WTC11 (cell line): ENCODE results near the gene MORN1. TPM values are rescaled to one million over a fixed set of nuclear protein-coding genes. Genes with fewer than 3 reads are reported as not detected.

ENCODE experiments used
- ATAC-seq: fragments of 200-7000 bp; cut with Tn5 transposase; 2 replicates; pipeline ENCODE4 v1.10.0; 2021; ENCODE audit warnings: mild to moderate bottlenecking, moderate library complexity
- CTCF ChIA-PET: fragments of 300-600 bp; sonication (Branson Sonifier 250); formaldehyde crosslinking; loops from one replicate; lab custom pipeline; 2021; ENCODE audit warnings: antibody characterized with exemption; lab: Charles Lee
- POLR2A ChIA-PET: fragments of 350-600 bp; sonication (Branson Sonifier 250); formaldehyde crosslinking; loops from one replicate; lab custom pipeline; 2021; ENCODE audit warnings: antibody characterized with exemption; lab: Charles Lee
- DNase-seq: peaks from one replicate; pipeline ENCODE4 v3.0.0; 2021; ENCODE audit warnings: low spot score
- H3K27ac Mint-ChIP-seq: 2 replicates; pipeline ENCODE4 v1.8.0; 2021; ENCODE audit warnings: mixed read lengths
- H3K27me3 Mint-ChIP-seq: 2 replicates; pipeline ENCODE4 v1.8.0; 2021; ENCODE audit warnings: low read depth, mild to moderate bottlenecking, moderate library complexity, mixed read lengths
- H3K36me3 Mint-ChIP-seq: 2 replicates; pipeline ENCODE4 v1.8.0; 2021; ENCODE audit warnings: mixed read lengths
- H3K4me1 Mint-ChIP-seq: 2 replicates; pipeline ENCODE4 v1.8.0; 2022; ENCODE audit warnings: mixed read lengths
- H3K4me3 Mint-ChIP-seq: 2 replicates; pipeline ENCODE4 v1.8.0; 2021; ENCODE audit warnings: mild to moderate bottlenecking, moderate library complexity, mixed read lengths
- H3K9me3 Mint-ChIP-seq: 2 replicates; pipeline ENCODE4 v1.8.0; 2021; ENCODE audit warnings: mixed read lengths
- ATF1 ChIP-seq: sonication (generic); formaldehyde crosslinking; IDR thresholded peaks from 2 replicates; pipeline ENCODE4 v1.8.1; 2023; ENCODE audit warnings: mild to moderate bottlenecking, moderate library complexity, missing genetic modification reagents
- CREM ChIP-seq: sonication (generic); formaldehyde crosslinking; IDR thresholded peaks from 2 replicates; pipeline ENCODE4 v1.8.1; 2022; ENCODE audit warnings: mild to moderate bottlenecking, missing genetic modification reagents, moderate library complexity
- CTCF ChIP-seq: fragments of 200-600 bp; IDR thresholded peaks from 2 replicates; pipeline ENCODE4 v1.8.0; 2022; ENCODE audit warnings: antibody characterized with exemption
- GABPB1 ChIP-seq: sonication (generic); formaldehyde crosslinking; IDR thresholded peaks from 2 replicates; pipeline ENCODE4 v1.8.1; 2023; ENCODE audit warnings: mild to moderate bottlenecking, missing genetic modification reagents
- GRHL2 ChIP-seq: fragments of 250-450 bp; sonication (Bioruptor Pico); IDR thresholded peaks from 2 replicates; pipeline ENCODE4 v1.8.0; 2022; ENCODE audit warnings: mild to moderate bottlenecking, moderate library complexity; ENCODE audit not compliant: insufficient replicate concordance, severe bottlenecking
- GTF2I ChIP-seq: fragments of 250-450 bp; sonication (Bioruptor Pico); conservative IDR thresholded peaks from 2 replicates; pipeline ENCODE4 v1.4.0; 2021; ENCODE audit warnings: mild to moderate bottlenecking
- IRF2 ChIP-seq: sonication (generic); formaldehyde crosslinking; IDR thresholded peaks from 2 replicates; pipeline ENCODE4 v1.8.0; 2022; ENCODE audit warnings: low read depth, missing genetic modification reagents, borderline replicate concordance
- JAZF1 ChIP-seq: fragments of 250-450 bp; sonication (Bioruptor Pico); IDR thresholded peaks from 2 replicates; pipeline ENCODE4 v1.9.0; 2021; ENCODE audit warnings: moderate library complexity, mild to moderate bottlenecking, inconsistent platforms
- MXD4 ChIP-seq: fragments of 250-450 bp; sonication (Bioruptor Pico); IDR thresholded peaks from 2 replicates; pipeline ENCODE4 v1.8.0; 2021; ENCODE audit warnings: mild to moderate bottlenecking, moderate library complexity, borderline replicate concordance
- NFYB ChIP-seq: sonication (generic); formaldehyde crosslinking; conservative IDR thresholded peaks from 2 replicates; pipeline ENCODE4 v1.8.0; 2022; ENCODE audit warnings: low read depth, missing genetic modification reagents
- NR1H2 ChIP-seq: sonication (generic); formaldehyde crosslinking; IDR thresholded peaks from 2 replicates; pipeline ENCODE4 v1.9.0; 2021; ENCODE audit warnings: mild to moderate bottlenecking, moderate library complexity, missing genetic modification reagents
- RELA ChIP-seq: sonication (generic); formaldehyde crosslinking; IDR thresholded peaks from 2 replicates; pipeline ENCODE4 v1.8.1; 2022; ENCODE audit warnings: missing genetic modification reagents, mild to moderate bottlenecking, borderline replicate concordance
- SMAD4 ChIP-seq: sonication (generic); formaldehyde crosslinking; IDR thresholded peaks from 2 replicates; pipeline ENCODE4 v1.8.0; 2022; ENCODE audit warnings: mild to moderate bottlenecking, missing genetic modification reagents
- TP53 ChIP-seq: sonication (generic); formaldehyde crosslinking; IDR thresholded peaks from 2 replicates; pipeline ENCODE4 v1.8.1; 2023; ENCODE audit warnings: mild to moderate bottlenecking, missing genetic modification reagents
- USF2 ChIP-seq: sonication (generic); formaldehyde crosslinking; IDR thresholded peaks from 2 replicates; pipeline ENCODE4 v1.8.1; 2023; ENCODE audit warnings: mild to moderate bottlenecking, missing genetic modification reagents, moderate library complexity
- ZBTB21 ChIP-seq: sonication (generic); formaldehyde crosslinking; IDR thresholded peaks from 2 replicates; pipeline ENCODE4 v1.8.1; 2023; ENCODE audit warnings: mild to moderate bottlenecking, missing genetic modification reagents, borderline replicate concordance
- ZNF232 ChIP-seq: sonication (generic); formaldehyde crosslinking; IDR thresholded peaks from 2 replicates; pipeline ENCODE4 v1.8.0; 2022; ENCODE audit warnings: mild to moderate bottlenecking, missing genetic modification reagents
- ZNF281 ChIP-seq: sonication (generic); formaldehyde crosslinking; IDR thresholded peaks from 2 replicates; pipeline ENCODE4 v1.8.0; 2023; ENCODE audit warnings: mild to moderate bottlenecking, missing genetic modification reagents
- ZNF416 ChIP-seq: fragments of 250-450 bp; sonication (Bioruptor Pico); IDR thresholded peaks from 2 replicates; pipeline ENCODE4 v1.9.0; 2021; ENCODE audit warnings: mild to moderate bottlenecking, inconsistent platforms
- ZNF423 ChIP-seq: fragments of 250-450 bp; sonication (Bioruptor Pico); IDR thresholded peaks from 2 replicates; pipeline ENCODE4 v2.1.2; 2022; ENCODE audit warnings: mild to moderate bottlenecking, moderate library complexity
- total RNA-seq: library from RNA; stranded (reverse); gene quantifications from 3 replicates; pipeline ENCODE4 v1.2.3, GENCODE V29; 2021
- TF ChIP-seq, protein P1 (sequence below): fragments of 250-450 bp; sonication (Bioruptor Pico); IDR thresholded peaks from 2 replicates; pipeline ENCODE4 v2.1.2; 2022; ENCODE audit warnings: mild to moderate bottlenecking, moderate library complexity

The MORN1 gene
- total RNA-seq, 1 experiment from 2014 or later, result 14.5 TPM

- TF ChIP-seq CTCF (no peak), GRHL2 (no peak), ZBTB21 (CRISPR knock-in tag) (no peak), RELA (CRISPR knock-in tag) (no peak), ZNF232 (no peak), TP53 (CRISPR knock-in tag) (no peak), JAZF1 (CRISPR knock-in tag) (no peak), USF2 (CRISPR knock-in tag) (no peak)
Measured at GRCh38 chr1:2400576-2400909, 9.2 kb upstream of the MORN1 start (continued).

DNA sequence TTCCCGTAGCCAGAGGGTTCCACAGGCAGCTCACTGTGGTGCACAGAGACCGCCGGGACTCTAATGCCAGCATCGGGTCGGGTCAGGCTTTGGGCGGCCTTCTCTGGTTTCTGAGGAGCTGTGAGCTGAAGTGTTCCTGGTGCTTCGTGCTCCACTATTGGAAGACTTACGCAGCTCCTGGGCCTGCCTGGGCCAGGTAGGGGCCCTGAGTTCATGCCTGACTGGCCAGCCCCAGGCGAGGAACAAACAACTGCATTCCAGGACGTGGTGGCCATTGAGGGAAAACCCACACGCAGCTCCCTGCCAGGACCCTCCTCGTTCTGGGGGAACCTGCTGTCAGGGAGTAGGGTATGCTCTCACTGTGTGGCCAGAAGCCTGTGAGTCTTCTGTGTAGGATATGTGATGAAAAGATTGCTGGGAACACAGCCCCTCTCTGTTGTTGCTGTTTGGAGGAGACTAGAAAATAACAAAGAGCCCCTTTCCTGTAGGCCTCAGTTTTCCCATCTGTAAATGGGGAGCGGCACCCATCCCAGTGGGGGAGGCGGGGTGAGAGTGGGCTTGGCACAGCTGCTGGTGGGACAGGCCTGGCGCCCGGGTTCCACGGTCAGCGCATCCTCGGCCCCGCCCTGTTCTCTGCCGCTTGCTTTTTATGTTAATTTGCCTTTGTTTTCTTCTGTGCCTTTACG, 8.7 kb upstream of the MORN1 start:
- Mint-ChIP-seq H3K27ac (no peak overlapping the region), H3K36me3 (peaks cover 53% of the 10 kb centered on the region), H3K4me3 (no peak overlapping the region), H3K9me3 (no peaks in the 10 kb centered on the region), H3K4me1 (no peaks in the 10 kb centered on the region), H3K27me3 (no peaks in the 10 kb centered on the region)
- ChIA-PET POLR2A (no interaction called here), CTCF (interaction anchor here (1.0 kb wide), 1 partner anchor 8 kb away, joined by 3 read pairs; the partner anchor contains the start of genes MORN1 and RER1)
- no peak for DNase-seq
- TF ChIP-seq SMAD4 (CRISPR knock-in tag) (no peak), ZBTB21 (CRISPR knock-in tag) (no peak), ZNF281 (CRISPR knock-in tag) (no peak), MXD4 (CRISPR knock-in tag) (no peak), GABPB1 (CRISPR knock-in tag) (no peak), CREM (no peak), NR1H2 (no peak), GTF2I (CRISPR knock-in tag) (no peak), ZNF423 (no peak), NFYB (no peak), ZNF416 (CRISPR knock-in tag) (no peak), USF2 (CRISPR knock-in tag) (no peak), IRF2 (CRISPR knock-in tag) (no peak), ATF1 (CRISPR knock-in tag) (no peak)
- TF ChIP-seq, protein P1, sequence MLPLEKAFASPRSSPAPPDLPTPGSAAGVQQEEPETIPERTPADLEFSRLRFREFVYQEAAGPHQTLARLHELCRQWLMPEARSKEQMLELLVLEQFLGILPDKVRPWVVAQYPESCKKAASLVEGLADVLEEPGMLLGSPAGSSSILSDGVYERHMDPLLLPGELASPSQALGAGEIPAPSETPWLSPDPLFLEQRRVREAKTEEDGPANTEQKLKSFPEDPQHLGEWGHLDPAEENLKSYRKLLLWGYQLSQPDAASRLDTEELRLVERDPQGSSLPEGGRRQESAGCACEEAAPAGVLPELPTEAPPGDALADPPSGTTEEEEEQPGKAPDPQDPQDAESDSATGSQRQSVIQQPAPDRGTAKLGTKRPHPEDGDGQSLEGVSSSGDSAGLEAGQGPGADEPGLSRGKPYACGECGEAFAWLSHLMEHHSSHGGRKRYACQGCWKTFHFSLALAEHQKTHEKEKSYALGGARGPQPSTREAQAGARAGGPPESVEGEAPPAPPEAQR, result no peak
- no peak for ATAC-seq
